ENCODE results near the gene COPZ1. TPM values are rescaled to one million over a fixed set of nuclear protein-coding genes. Genes with fewer than 3 reads are reported as not detected.

Gene COPZ1
- total RNA-seq, 1 donor: 139 TPM

GRCh38 chr12:54377007-54377406 lies 52.1 kb downstream of the COPZ1 start:
- H3K4me3 ChIP-seq (ENCODE audit: low read depth, low read length): no peak overlapping the region
- no peak for DNase-seq (ENCODE audit: low read depth)
- no peak for TF ChIP-seq CTCF (IDR thresholded peaks at IDR 0.05; ENCODE audit: insufficient read depth, low read length)

DNA sequence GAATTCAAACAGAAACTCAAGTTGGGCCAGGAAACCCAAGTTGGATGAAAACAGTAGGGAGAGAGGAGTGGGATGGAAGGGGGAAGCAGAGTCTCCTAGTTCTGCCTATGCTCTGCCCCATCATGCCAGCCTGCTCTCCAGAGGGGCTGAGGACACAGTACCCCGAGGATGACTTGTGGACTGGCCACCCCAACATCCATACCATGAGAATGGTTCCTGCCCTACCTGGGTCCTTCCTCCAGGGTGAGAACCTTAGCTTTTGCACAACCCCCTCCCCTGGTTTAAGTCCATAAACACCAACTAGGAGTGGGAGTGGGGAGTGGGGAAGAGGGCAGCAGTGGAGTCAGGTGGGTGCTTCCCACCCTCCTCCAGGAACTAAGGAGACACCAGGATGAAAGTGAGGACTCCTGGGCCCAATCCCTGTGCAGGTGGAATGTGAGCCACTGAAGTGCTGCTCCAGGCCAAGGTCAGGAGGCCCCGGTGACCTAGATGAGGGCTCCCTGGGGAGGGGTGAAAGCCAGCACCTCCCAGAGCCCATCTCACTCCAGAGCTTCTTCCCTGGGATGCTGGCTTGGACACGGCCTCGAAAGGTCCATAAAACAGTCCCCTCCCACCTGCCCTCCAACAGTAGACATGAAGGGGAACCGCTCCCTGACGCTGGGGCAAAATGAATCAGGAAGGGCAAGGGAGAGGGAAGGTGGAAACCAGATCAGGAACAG lies 53.0 kb downstream of the COPZ1 start:
- DNase-seq (ENCODE audit: low read depth): no peak
- no peak for TF ChIP-seq CTCF (IDR thresholded peaks at IDR 0.05; ENCODE audit: insufficient read depth, low read length)
- peak overlapping the region; percentile 65 for H3K4me3 ChIP-seq (ENCODE audit: low read depth, low read length)

GRCh38 chr12:54378796-54379397 lies 54.0 kb downstream of the COPZ1 start:
- DNase-seq (ENCODE audit: low read depth): no peak
- peak overlapping the region; percentile 65 for H3K4me3 ChIP-seq (ENCODE audit: low read depth, low read length)
- no peak for TF ChIP-seq CTCF (IDR thresholded peaks at IDR 0.05; ENCODE audit: insufficient read depth, low read length)

GRCh38 chr12:54379398-54380201 lies 54.7 kb downstream of the COPZ1 start:
- peak; percentile 100 for TF ChIP-seq CTCF (IDR thresholded peaks at IDR 0.05; ENCODE audit: insufficient read depth, low read length)
- H3K4me3 ChIP-seq (ENCODE audit: low read depth, low read length): peak overlapping the region; percentile 65
- DNase-seq (ENCODE audit: low read depth): peak; percentile 82

DNA sequence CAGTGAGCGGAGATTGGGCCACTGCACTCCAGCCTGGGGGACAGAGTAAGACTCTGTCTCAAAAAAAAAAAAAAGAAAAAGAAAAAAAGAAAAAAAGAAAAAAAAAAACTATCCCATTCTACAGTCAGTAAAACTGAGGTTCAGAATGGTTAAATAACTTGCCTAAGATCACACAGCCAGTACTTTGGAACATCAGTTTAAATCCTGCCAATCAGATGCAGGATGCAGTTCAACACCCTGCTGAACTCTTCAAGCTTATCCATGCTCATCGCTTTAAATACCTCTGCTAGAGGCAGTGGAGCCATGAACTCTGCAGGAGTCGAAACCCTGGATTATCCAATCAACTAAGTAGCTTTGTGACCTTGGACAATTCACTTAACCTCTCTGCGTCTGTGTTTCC lies 56.2 kb downstream of the COPZ1 start:
- TF ChIP-seq CTCF (IDR thresholded peaks at IDR 0.05; ENCODE audit: insufficient read depth, low read length): no peak
- no peak for DNase-seq (ENCODE audit: low read depth)
- H3K4me3 ChIP-seq (ENCODE audit: low read depth, low read length): no peak overlapping the region

DNA sequence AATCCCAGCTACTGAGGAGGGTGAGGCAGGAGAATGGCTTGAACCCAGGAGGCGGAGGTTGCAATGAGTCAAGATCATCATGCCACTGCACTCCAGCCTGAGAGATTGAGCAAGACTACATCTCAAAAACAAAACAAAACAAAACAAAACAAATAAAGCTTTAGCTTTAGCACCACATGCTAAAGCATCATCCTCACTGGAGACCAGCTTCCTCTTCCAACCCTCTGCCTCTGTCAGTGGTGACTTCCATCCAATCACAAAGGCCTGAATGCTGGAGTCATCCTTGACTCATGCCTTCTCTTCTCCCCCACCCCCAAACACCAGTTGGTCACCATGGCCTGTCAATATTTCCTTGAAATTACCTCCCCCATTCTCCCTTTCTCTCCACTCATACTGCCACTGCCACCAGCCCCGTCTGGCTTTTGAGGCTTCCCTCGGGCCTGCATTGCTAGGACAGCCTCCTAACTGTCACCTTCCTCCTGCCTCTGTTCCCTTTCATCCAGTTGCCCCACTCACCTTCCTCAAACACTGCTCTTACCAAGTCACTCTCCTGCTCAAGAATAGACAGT lies 58.2 kb downstream of the COPZ1 start:
- DNase-seq (ENCODE audit: low read depth): peak; percentile 70
- H3K4me3 ChIP-seq (ENCODE audit: low read depth, low read length): no peak overlapping the region
- no peak for TF ChIP-seq CTCF (IDR thresholded peaks at IDR 0.05; ENCODE audit: insufficient read depth, low read length)

Data from fibroblast of the aortic adventitia (primary cell).